GM19193 (cell line): ENCODE data around the gene VSNL1.

Source experiments
- POLR2A ChIP-seq: IDR thresholded peaks from 4 replicates; pipeline ENCODE4 v1.6.1; 2011; ENCODE audit not compliant: insufficient read depth, insufficient read length; ENCODE audit errors: extremely low read depth

VSNL1 gene

GRCh38 chr2:17589406-17590035 is 49.0 kb downstream of the VSNL1 start:
- no peak for TF ChIP-seq POLR2A

GRCh38 chr2:17590342-17590911 is 49.9 kb downstream of the VSNL1 start:
- TF ChIP-seq POLR2A, result no peak

GRCh38 chr2:17591846-17592245 is 51.4 kb downstream of the VSNL1 start:
- TF ChIP-seq POLR2A, result no peak

- no peak for TF ChIP-seq POLR2A
Observed at GRCh38 chr2:17592731-17593409, 52.4 kb downstream of the VSNL1 start.

GRCh38 chr2:17593445-17593840 is 52.9 kb downstream of the VSNL1 start:
- TF ChIP-seq POLR2A, result no peak

GRCh38 chr2:17593841-17594491 is 53.5 kb downstream of the VSNL1 start:
- TF ChIP-seq POLR2A, result no peak

- TF ChIP-seq POLR2A, result no peak
Observed at GRCh38 chr2:17594533-17595401, 54.3 kb downstream of the VSNL1 start.

GRCh38 chr2:17599617-17600016 is 59.1 kb downstream of the VSNL1 start:
- no peak for TF ChIP-seq POLR2A

- TF ChIP-seq POLR2A, result no peak
Observed at GRCh38 chr2:17600556-17601204, 60.2 kb downstream of the VSNL1 start.

- TF ChIP-seq POLR2A, result no peak
Observed at GRCh38 chr2:17604050-17604449, 63.6 kb downstream of the VSNL1 start.

GRCh38 chr2:17605696-17606095 is 65.2 kb downstream of the VSNL1 start:
- no peak for TF ChIP-seq POLR2A

GRCh38 chr2:17606851-17607250 is 66.4 kb downstream of the VSNL1 start:
- no peak for TF ChIP-seq POLR2A

- TF ChIP-seq POLR2A, result no peak
Observed at GRCh38 chr2:17607379-17607778, 66.9 kb downstream of the VSNL1 start.

GRCh38 chr2:17608251-17608650 is 67.8 kb downstream of the VSNL1 start:
- TF ChIP-seq POLR2A, result no peak
